ENCODE results near the gene SHF. TPM values are rescaled to one million over a fixed set of nuclear protein-coding genes. Genes with fewer than 3 reads are reported as not detected.

Gene SHF
- total RNA-seq, 1 donor: 3.3 TPM

- no peaks in the 10 kb centered on the region for H3K79me2 ChIP-seq (ENCODE audit: insufficient read depth, low read length)
- H3K27ac ChIP-seq (ENCODE audit: low read depth, low read length): peak overlapping the region; percentile 94
- TF ChIP-seq CTCF (IDR thresholded peaks at IDR 0.05; ENCODE audit: extremely low read depth, low read depth, low read length): no peak
- peaks cover 20% of the 10 kb centered on the region for H3K4me1 ChIP-seq (ENCODE audit: insufficient read depth, low read length)
- H3K27me3 ChIP-seq (ENCODE audit: insufficient read depth, low read length): no peaks in the 10 kb centered on the region
- peak overlapping the region; percentile 99 for H2AFZ ChIP-seq (ENCODE audit: low read length)
- H3K9me3 ChIP-seq (ENCODE audit: low read depth, low read length): no peaks in the 10 kb centered on the region
- peak overlapping the region; percentile 97 for H3K4me2 ChIP-seq (ENCODE audit: insufficient read depth, low read length)
- DNase-seq (ENCODE audit: insufficient read length, low spot score, missing footprints): peak; percentile 58
- H3K36me3 ChIP-seq (ENCODE audit: insufficient read depth, low read length): no peaks in the 10 kb centered on the region
- no peaks in the 10 kb centered on the region for H4K20me1 ChIP-seq (ENCODE audit: insufficient read depth, low read length)
- H3K4me3 ChIP-seq (ENCODE audit: insufficient read depth, low read length): peak overlapping the region; percentile 71
Observed at GRCh38 chr15:45200799-45201556, 13.2 kb upstream of the SHF start.

DNA sequence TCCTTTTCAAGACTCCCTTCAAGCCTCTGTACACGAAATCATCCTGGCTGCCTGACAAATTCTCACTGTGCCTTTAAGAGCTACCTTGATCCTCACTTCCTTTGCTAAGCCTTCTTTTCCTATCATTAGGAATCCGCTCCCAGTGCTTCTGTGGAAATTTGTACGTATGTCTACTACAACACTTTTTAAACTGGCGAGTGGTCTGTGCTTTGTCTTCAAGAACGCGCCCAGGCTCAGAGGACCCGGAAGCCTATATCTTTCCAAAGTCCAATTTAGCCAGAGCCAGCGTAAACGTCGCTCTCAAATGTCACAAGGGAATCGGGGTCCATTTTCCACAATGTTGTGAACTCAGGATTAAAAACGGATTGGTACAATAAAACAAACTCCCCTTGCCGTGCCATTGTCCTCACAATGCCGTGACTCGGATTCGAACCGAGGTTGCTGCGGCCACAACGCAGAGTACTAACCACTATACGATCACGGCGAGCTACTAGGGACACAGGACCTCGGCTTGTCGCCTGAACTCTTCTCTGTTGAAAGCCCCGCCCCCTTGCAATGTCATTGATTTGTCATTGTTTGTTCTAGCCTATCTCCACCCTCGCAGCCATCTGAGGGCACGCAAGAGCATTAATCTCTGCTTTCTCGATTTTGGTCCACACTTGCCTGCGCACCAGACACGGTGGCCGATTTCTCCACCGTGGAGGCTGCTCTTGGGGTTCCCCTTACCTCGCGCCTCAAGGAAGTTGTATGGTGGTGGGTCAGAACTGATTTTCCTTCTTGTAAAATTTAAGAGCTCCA is 12.4 kb upstream of the SHF start:
- Histone ChIP-seq H3K79me2 (ENCODE audit: insufficient read depth, low read length) (no peaks in the 10 kb centered on the region), H4K20me1 (ENCODE audit: insufficient read depth, low read length) (no peaks in the 10 kb centered on the region), H3K27me3 (ENCODE audit: insufficient read depth, low read length) (no peaks in the 10 kb centered on the region), H3K9me3 (ENCODE audit: low read depth, low read length) (no peaks in the 10 kb centered on the region), H2AFZ (ENCODE audit: low read length) (peak overlapping the region; percentile 99), H3K27ac (ENCODE audit: low read depth, low read length) (peak overlapping the region; percentile 94), H3K36me3 (ENCODE audit: insufficient read depth, low read length) (no peaks in the 10 kb centered on the region), H3K4me2 (ENCODE audit: insufficient read depth, low read length) (peak overlapping the region; percentile 97), H3K4me3 (ENCODE audit: insufficient read depth, low read length) (peak overlapping the region; percentile 71), H3K4me1 (ENCODE audit: insufficient read depth, low read length) (peaks cover 20% of the 10 kb centered on the region)
- TF ChIP-seq CTCF (IDR thresholded peaks at IDR 0.05; ENCODE audit: extremely low read depth, low read depth, low read length): no peak
- DNase-seq (ENCODE audit: insufficient read length, low spot score, missing footprints): peak; percentile 74

DNA sequence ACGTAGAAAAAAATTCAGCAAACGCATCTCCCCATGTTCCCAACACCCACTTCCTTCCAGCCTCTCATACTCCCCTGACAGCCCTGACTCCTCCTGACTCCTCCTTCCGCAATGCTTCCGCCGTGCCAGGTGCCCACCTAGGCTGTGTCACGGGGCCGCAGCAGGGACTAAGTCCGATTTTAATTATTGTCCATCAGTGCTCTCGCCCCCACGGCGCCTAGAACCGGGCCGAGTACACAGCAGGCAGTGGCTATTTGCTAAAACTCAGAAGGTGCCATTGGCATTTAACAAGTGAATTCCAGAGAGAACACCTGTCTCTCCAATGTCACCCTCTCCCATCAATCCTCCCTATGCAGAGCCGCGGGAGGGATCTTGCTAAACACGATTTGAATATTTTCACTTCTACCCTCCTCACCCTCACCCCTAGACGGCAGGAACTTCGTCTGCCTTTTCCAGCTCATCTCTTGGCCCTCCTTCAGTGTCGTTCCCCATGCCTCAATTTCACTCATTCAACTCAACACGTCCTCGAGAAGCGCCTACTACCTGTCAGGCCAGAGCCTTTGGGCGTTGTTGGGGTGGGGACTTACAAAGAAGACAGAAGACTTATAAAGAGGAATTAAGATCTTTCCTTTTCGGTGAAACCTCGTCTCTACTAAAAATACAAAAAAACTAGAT is 11.5 kb upstream of the SHF start:
- Histone ChIP-seq H3K36me3 (ENCODE audit: insufficient read depth, low read length) (no peaks in the 10 kb centered on the region), H3K4me3 (ENCODE audit: insufficient read depth, low read length) (peak overlapping the region; percentile 71), H3K79me2 (ENCODE audit: insufficient read depth, low read length) (no peaks in the 10 kb centered on the region), H3K27ac (ENCODE audit: low read depth, low read length) (peak overlapping the region; percentile 41), H4K20me1 (ENCODE audit: insufficient read depth, low read length) (no peaks in the 10 kb centered on the region), H2AFZ (ENCODE audit: low read length) (peak overlapping the region; percentile 68), H3K9me3 (ENCODE audit: low read depth, low read length) (no peaks in the 10 kb centered on the region), H3K27me3 (ENCODE audit: insufficient read depth, low read length) (no peaks in the 10 kb centered on the region), H3K4me1 (ENCODE audit: insufficient read depth, low read length) (peaks cover 20% of the 10 kb centered on the region), H3K4me2 (ENCODE audit: insufficient read depth, low read length) (peak overlapping the region; percentile 97)
- no peak for DNase-seq (ENCODE audit: insufficient read length, low spot score, missing footprints)
- TF ChIP-seq CTCF (IDR thresholded peaks at IDR 0.05; ENCODE audit: extremely low read depth, low read depth, low read length): no peak

All from osteoblast (primary cell).